ENCODE results near the gene COG8.

- TF ChIP-seq CTCF (conservative IDR thresholded peaks at IDR 0.05) (no peak), EZH2 (IDR thresholded peaks at IDR 0.05; ENCODE audit: low read depth) (no peak)
These were observed 13.6 kb downstream of the COG8 start for GRCh38 chr16:69325784-69326171.
